NCI-H1436 treated with DMSO at 0.1 percent for 48 hours (cell line): ENCODE data around the gene SLC35B2.

Experiments
- DNase-seq: peaks from one replicate; lab custom pipeline; 2025; lab: John Stamatoyannopoulos, UW

The SLC35B2 gene

GRCh38 chr6:44221961-44222335, 35.4 kb downstream of the SLC35B2 start:
- DNase-seq = no peak

GRCh38 chr6:44221291-44221960, 35.9 kb downstream of the SLC35B2 start:
- peak; percentile 33 for DNase-seq

GRCh38 chr6:44220913-44221290, 36.4 kb downstream of the SLC35B2 start:
- no peak for DNase-seq

GRCh38 chr6:44219815-44220784, 37.2 kb downstream of the SLC35B2 start:
- no peak for DNase-seq

GRCh38 chr6:44219053-44219814, 38.1 kb downstream of the SLC35B2 start:
- DNase-seq = no peak

- DNase-seq = no peak
Measured at GRCh38 chr6:44217332-44218143, 39.8 kb downstream of the SLC35B2 start.

- no peak for DNase-seq
Measured at GRCh38 chr6:44216677-44217331, 40.5 kb downstream of the SLC35B2 start, which contains the start of gene MYMX. MYMX (plus strand) TSS chr6:44216926; CDS start chr6:44217472, 546 bp downstream.

GRCh38 chr6:44214307-44214706, 43.0 kb downstream of the SLC35B2 start:
- DNase-seq = no peak

- no peak for DNase-seq
Measured at GRCh38 chr6:44211284-44211683, 46.0 kb downstream of the SLC35B2 start.

GRCh38 chr6:44207966-44208365, 49.4 kb downstream of the SLC35B2 start:
- DNase-seq = no peak
